ENCODE results near the gene RASSF5.

- no peak for TF ChIP-seq CHD2 (IDR thresholded peaks at IDR 0.05; ENCODE audit: low read length, partially characterized antibody)
- no peak for TF ChIP-seq TAF1 (IDR thresholded peaks at IDR 0.05; ENCODE audit: borderline replicate concordance, low read depth, low read length)
- no peak for TF ChIP-seq CTCF (IDR thresholded peaks at IDR 0.05)
- TF ChIP-seq EP300 (IDR thresholded peaks at IDR 0.05; ENCODE audit: borderline replicate concordance in 1 of 2, low read depth in 1 of 2, low read length in 1 of 2), result no peak
Measured at GRCh38 chr1:206502403-206502802, 4.9 kb upstream of the RASSF5 start.
